GM12873 (cell line): ENCODE measurements around the gene PADI6.

Source experiments
- TF ChIP-seq, protein P1 (sequence below): IDR thresholded peaks from 2 replicates; pipeline ENCODE4 v1.5.1; 2012; ENCODE audit warnings: low read depth, mild to moderate bottlenecking, moderate library complexity, low read length, control low read depth; ENCODE audit not compliant: insufficient read depth; ENCODE audit errors: missing control alignments

The PADI6 gene

GRCh38 chr1:17350928-17351446 lies 21.0 kb upstream of the PADI6 start:
- TF ChIP-seq, protein P1, sequence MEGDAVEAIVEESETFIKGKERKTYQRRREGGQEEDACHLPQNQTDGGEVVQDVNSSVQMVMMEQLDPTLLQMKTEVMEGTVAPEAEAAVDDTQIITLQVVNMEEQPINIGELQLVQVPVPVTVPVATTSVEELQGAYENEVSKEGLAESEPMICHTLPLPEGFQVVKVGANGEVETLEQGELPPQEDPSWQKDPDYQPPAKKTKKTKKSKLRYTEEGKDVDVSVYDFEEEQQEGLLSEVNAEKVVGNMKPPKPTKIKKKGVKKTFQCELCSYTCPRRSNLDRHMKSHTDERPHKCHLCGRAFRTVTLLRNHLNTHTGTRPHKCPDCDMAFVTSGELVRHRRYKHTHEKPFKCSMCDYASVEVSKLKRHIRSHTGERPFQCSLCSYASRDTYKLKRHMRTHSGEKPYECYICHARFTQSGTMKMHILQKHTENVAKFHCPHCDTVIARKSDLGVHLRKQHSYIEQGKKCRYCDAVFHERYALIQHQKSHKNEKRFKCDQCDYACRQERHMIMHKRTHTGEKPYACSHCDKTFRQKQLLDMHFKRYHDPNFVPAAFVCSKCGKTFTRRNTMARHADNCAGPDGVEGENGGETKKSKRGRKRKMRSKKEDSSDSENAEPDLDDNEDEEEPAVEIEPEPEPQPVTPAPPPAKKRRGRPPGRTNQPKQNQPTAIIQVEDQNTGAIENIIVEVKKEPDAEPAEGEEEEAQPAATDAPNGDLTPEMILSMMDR = no peak

GRCh38 chr1:17351598-17352324 lies 20.2 kb upstream of the PADI6 start:
- TF ChIP-seq, protein P1 = no peak

DNA sequence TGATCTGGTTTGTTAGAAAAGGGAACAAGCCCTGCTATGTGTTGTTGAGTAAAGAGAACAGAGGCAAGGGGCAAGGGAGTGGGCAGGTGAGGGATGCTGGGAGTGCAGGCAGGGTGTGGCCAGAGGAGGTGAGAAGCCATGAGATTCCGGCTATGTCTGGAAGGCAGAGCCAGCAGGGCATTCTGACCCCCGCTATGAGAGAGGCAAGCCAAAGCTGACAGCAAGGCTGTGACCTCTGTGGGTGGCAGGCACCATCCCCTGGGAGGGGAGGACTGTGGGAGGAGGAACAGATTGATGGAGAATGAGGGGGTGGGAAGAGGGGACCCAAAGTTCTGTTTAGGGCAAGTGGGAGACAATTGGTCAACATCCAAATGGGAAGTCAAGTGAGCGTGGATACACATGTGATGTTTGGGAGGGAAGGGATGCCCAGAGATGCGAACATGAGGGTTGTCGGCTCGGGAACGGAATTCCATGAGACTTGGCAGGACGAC lies 19.5 kb upstream of the PADI6 start:
- TF ChIP-seq, protein P1 = no peak

- TF ChIP-seq, protein P1 = no peak
Observed at GRCh38 chr1:17355898-17356297, 16.1 kb upstream of the PADI6 start.

- TF ChIP-seq, protein P1 = no peak
Observed at GRCh38 chr1:17356387-17357026, 15.5 kb upstream of the PADI6 start.

DNA sequence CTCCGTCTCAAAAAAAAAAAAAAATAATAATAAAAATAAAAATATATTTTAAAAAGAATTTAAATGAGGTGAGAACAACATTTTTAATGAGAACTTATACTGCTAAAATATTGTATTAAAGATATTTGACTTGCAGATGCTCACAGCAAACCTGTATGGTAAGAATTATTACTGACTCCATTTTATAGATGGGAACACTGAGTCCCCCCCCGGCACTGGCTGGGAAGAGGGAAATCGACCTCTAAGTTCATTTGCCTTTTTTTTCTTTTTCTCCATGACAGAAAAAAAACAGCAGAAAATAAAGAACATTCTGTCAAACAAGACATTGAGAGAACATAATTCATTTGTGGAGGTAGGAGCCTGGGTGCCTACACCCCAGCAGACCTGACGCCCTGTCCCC lies 13.4 kb upstream of the PADI6 start:
- TF ChIP-seq, protein P1 = no peak

GRCh38 chr1:17359031-17359430 lies 13.0 kb upstream of the PADI6 start:
- TF ChIP-seq, protein P1 = no peak
